NCI-H524 treated with DMSO at 0.1 percent for 48 hours (cell line): ENCODE data around the gene CCNI2.
"Not testable (repeated sequence)": the region's sequence is repeated elsewhere in the genome, so short reads cannot be mapped to it uniquely, and the experiment has no call there.

Source experiments
- DNase-seq: peaks from one replicate; lab custom pipeline; 2025; lab: John Stamatoyannopoulos, UW

The CCNI2 gene

GRCh38 chr5:132781029-132781428 lies 33.8 kb downstream of the CCNI2 start:
- DNase-seq = no peak

- no peak for DNase-seq
These were observed 34.9 kb downstream of the CCNI2 start for GRCh38 chr5:132782101-132782500.

GRCh38 chr5:132785365-132785764 lies 38.1 kb downstream of the CCNI2 start:
- DNase-seq = no peak

GRCh38 chr5:132785864-132786263 lies 38.6 kb downstream of the CCNI2 start:
- DNase-seq = no peak

GRCh38 chr5:132787076-132787475 lies 39.9 kb downstream of the CCNI2 start:
- DNase-seq = no peak

GRCh38 chr5:132788508-132788907 lies 41.3 kb downstream of the CCNI2 start:
- no peak for DNase-seq

GRCh38 chr5:132788990-132789886 lies 42.0 kb downstream of the CCNI2 start:
- DNase-seq = no peak

GRCh38 chr5:132790201-132790865 lies 43.1 kb downstream of the CCNI2 start:
- DNase-seq = no peak

GRCh38 chr5:132791026-132791425 lies 43.8 kb downstream of the CCNI2 start:
- DNase-seq = no peak

GRCh38 chr5:132797651-132798050 lies 50.4 kb downstream of the CCNI2 start:
- DNase-seq = no peak

GRCh38 chr5:132799392-132799791 lies 52.2 kb downstream of the CCNI2 start:
- DNase-seq = no peak

- no peak for DNase-seq
These were observed 53.3 kb downstream of the CCNI2 start for GRCh38 chr5:132800545-132800944.

GRCh38 chr5:132802044-132802684 lies 54.9 kb downstream of the CCNI2 start:
- no peak for DNase-seq

- not testable (repeated sequence) for DNase-seq
These were observed 55.5 kb downstream of the CCNI2 start for GRCh38 chr5:132802685-132803066.
